PC-3 (cell line): ENCODE measurements around the gene OR56A5. TPM values are rescaled to one million over a fixed set of nuclear protein-coding genes. Genes with fewer than 3 reads are reported as not detected.

Experiments
- ATAC-seq: fragments of 200-7000 bp; cut with Tn5 transposase; 2 replicates; pipeline ENCODE4 v1.9.1; 2020; ENCODE audit warnings: mild to moderate bottlenecking, moderate library complexity
- BruUV-seq: library from RNA; stranded (reverse); fragments of 400-500 nt; replicated peaks from 2 replicates; lab custom pipeline; 2021; lab: Mats Ljungman, UMichigan
- CTCF ChIA-PET: fragments of 300-600 bp; sonication (Branson Sonifier 250); formaldehyde crosslinking; loops from one replicate; lab custom pipeline; 2022; ENCODE audit warnings: antibody characterized with exemption; lab: Charles Lee
- POLR2A ChIA-PET: fragments of 300-600 bp; sonication (Branson Sonifier 250); formaldehyde crosslinking; loops from one replicate; lab custom pipeline; 2022; ENCODE audit warnings: antibody characterized with exemption; ENCODE audit not compliant: unreplicated experiment; lab: Charles Lee
- DNase-seq: peaks from one replicate; pipeline ENCODE4 v3.0.0-alpha.2; 2015
- H2AFZ ChIP-seq: fragments of 300-600 bp; sonication (generic); 2 replicates; pipeline ENCODE4 v1.6.0; 2016; ENCODE audit warnings: antibody characterized with exemption, low read length
- H3F3A ChIP-seq: fragments of 300-600 bp; sonication (generic); one replicate; pipeline ENCODE4 v1.6.0; 2017; ENCODE audit warnings: antibody characterized with exemption, low read length, control low read depth, mild to moderate bottlenecking; ENCODE audit not compliant: unreplicated experiment
- H3K27ac ChIP-seq: fragments of 300-600 bp; sonication (generic); 2 replicates; pipeline ENCODE4 v1.5.1; 2016; ENCODE audit warnings: mild to moderate bottlenecking, low read length
- H3K27me3 ChIP-seq: fragments of 300-600 bp; sonication (generic); 2 replicates; pipeline ENCODE4 v1.6.1; 2016; ENCODE audit warnings: low read length, mixed read lengths
- H3K36me3 ChIP-seq: fragments of 300-600 bp; sonication (generic); 2 replicates; pipeline ENCODE4 v1.6.1; 2016; ENCODE audit warnings: low read depth, mixed run types, low read length, mixed read lengths
- H3K4me1 ChIP-seq: fragments of 300-600 bp; sonication (generic); 2 replicates; pipeline ENCODE4 v1.5.1; 2016; ENCODE audit warnings: low read length; ENCODE audit not compliant: insufficient read depth
- H3K4me2 ChIP-seq: fragments of 300-600 bp; sonication (generic); 2 replicates; pipeline ENCODE4 v1.6.0; 2016; ENCODE audit warnings: low read length
- H3K4me3 ChIP-seq: fragments of 300-600 bp; sonication (generic); 2 replicates; pipeline ENCODE4 v1.5.1; 2016; ENCODE audit warnings: mild to moderate bottlenecking, low read length, mixed read lengths
- H3K79me2 ChIP-seq: fragments of 300-600 bp; sonication (generic); 2 replicates; pipeline ENCODE4 v1.6.1; 2017; ENCODE audit warnings: low read length, mixed read lengths
- H3K9ac ChIP-seq: fragments of 300-600 bp; sonication (generic); 2 replicates; pipeline ENCODE4 v1.6.0; 2016; ENCODE audit warnings: mild to moderate bottlenecking, low read length
- H3K9me2 ChIP-seq: fragments of 300-600 bp; sonication (generic); replicated peaks from 2 replicates; pipeline ENCODE4 v1.6.1; 2016; ENCODE audit warnings: mixed run types, low read length, mixed read lengths
- H3K9me3 ChIP-seq: fragments of 300-600 bp; sonication (generic); 2 replicates; pipeline ENCODE4 v1.6.1; 2016; ENCODE audit warnings: low read length, mixed read lengths
- H4K20me1 ChIP-seq: fragments of 300-600 bp; sonication (generic); 2 replicates; pipeline ENCODE4 v1.6.1; 2016; ENCODE audit warnings: low read length, mixed read lengths
- CTCF ChIP-seq: fragments of 300-600 bp; sonication (generic); conservative IDR thresholded peaks from 2 replicates; pipeline ENCODE4 v1.5.1; 2017; ENCODE audit warnings: antibody characterized with exemption, low read depth, mild to moderate bottlenecking, low read length
- EZH2 ChIP-seq: fragments of 300-600 bp; sonication (generic); IDR thresholded peaks from one replicate; pipeline ENCODE4 v1.6.1; 2017; ENCODE audit warnings: antibody characterized with exemption, mild to moderate bottlenecking, low read length; ENCODE audit not compliant: unreplicated experiment
- EZH2phosphoT487 ChIP-seq: fragments of 300-600 bp; sonication (generic); IDR thresholded peaks from 2 replicates; pipeline ENCODE4 v1.6.1; 2018; ENCODE audit warnings: mild to moderate bottlenecking, antibody characterized with exemption, low read length, borderline replicate concordance
- intact Hi-C: fragments of 100-400 bp; cut with micrococcal nuclease; formaldehyde crosslinking; loops from 2 replicates; pipeline ENCODE4 v1.9.0; 2023
- total RNA-seq: library from RNA; depleted of rRNA; stranded (reverse); fragments of >200 nt; gene quantifications from 2 replicates; pipeline ENCODE4 v1.2.3, GENCODE V29; 2014

Gene OR56A5
- total RNA-seq, 1 experiment from 2014 or later = not detected

- BruUV-seq = no TSS peak
- intact Hi-C loops = no loop called here
- H3K4me3 ChIP-seq = no peak overlapping the region
- H3K9ac ChIP-seq = no peak overlapping the region
- CTCF ChIA-PET = no interaction called here
- H2AFZ ChIP-seq = no peak overlapping the region
- no peak overlapping the region for H3K27ac ChIP-seq
- no peaks in the 10 kb centered on the region for H4K20me1 ChIP-seq
- H3K9me2 ChIP-seq = no peaks in the 10 kb centered on the region
- no peaks in the 10 kb centered on the region for H3K79me2 ChIP-seq
- ATAC-seq (no peak), DNase-seq (no peak)
- H3K36me3 ChIP-seq = no peaks in the 10 kb centered on the region
- no peaks in the 10 kb centered on the region for H3K4me1 ChIP-seq
- H3K9me3 ChIP-seq = no peaks in the 10 kb centered on the region
- no peak overlapping the region for H3K4me2 ChIP-seq
- TF ChIP-seq CTCF = no peak
- TF ChIP-seq EZH2phosphoT487 = no peak
- no peak for TF ChIP-seq EZH2
- H3K27me3 ChIP-seq = peaks cover 5% of the 10 kb centered on the region; the same call in 1 of the 2 replicates
- POLR2A ChIA-PET = no interaction called here
- no peaks in the 10 kb centered on the region for H3F3A ChIP-seq
Measured at GRCh38 chr11:5994791-5995190, 26.5 kb upstream of the OR56A5 start.

GRCh38 chr11:5992604-5993251, 24.4 kb upstream of the OR56A5 start:
- no TSS peak for BruUV-seq
- ATAC-seq (no peak), DNase-seq (peak; percentile 33)
- Histone ChIP-seq H3K4me1 (no peaks in the 10 kb centered on the region), H3F3A (no peaks in the 10 kb centered on the region), H3K79me2 (no peaks in the 10 kb centered on the region), H3K4me2 (no peak overlapping the region), H3K9ac (no peak overlapping the region), H3K27ac (no peak overlapping the region), H4K20me1 (no peaks in the 10 kb centered on the region), H3K36me3 (no peaks in the 10 kb centered on the region), H3K9me3 (no peaks in the 10 kb centered on the region), H3K9me2 (no peaks in the 10 kb centered on the region), H2AFZ (no peak overlapping the region), H3K27me3 (no peaks in the 10 kb centered on the region), H3K4me3 (no peak overlapping the region)
- TF ChIP-seq EZH2 (no peak), CTCF (peak; percentile 66), EZH2phosphoT487 (no peak)
- CTCF ChIA-PET = no interaction called here
- POLR2A ChIA-PET = no interaction called here
- intact Hi-C loops = no loop called here

GRCh38 chr11:5992150-5992549, 23.9 kb upstream of the OR56A5 start:
- H3F3A ChIP-seq = no peaks in the 10 kb centered on the region
- no peaks in the 10 kb centered on the region for H3K4me1 ChIP-seq
- no peak overlapping the region for H3K4me2 ChIP-seq
- DNase-seq = no peak
- H3K9me3 ChIP-seq = no peaks in the 10 kb centered on the region
- H2AFZ ChIP-seq = no peak overlapping the region
- H4K20me1 ChIP-seq = no peaks in the 10 kb centered on the region
- H3K27ac ChIP-seq = no peak overlapping the region
- H3K79me2 ChIP-seq = no peaks in the 10 kb centered on the region
- H3K27me3 ChIP-seq = no peaks in the 10 kb centered on the region
- H3K9me2 ChIP-seq = no peaks in the 10 kb centered on the region
- TF ChIP-seq EZH2phosphoT487 (no peak), EZH2 (no peak), CTCF (no peak)
- intact Hi-C loops = no loop called here
- ATAC-seq = no peak
- no TSS peak for BruUV-seq
- POLR2A ChIA-PET = no interaction called here
- no peak overlapping the region for H3K4me3 ChIP-seq
- H3K36me3 ChIP-seq = no peaks in the 10 kb centered on the region
- H3K9ac ChIP-seq = no peak overlapping the region
- CTCF ChIA-PET = no interaction called here
